HG03521 (cell line): ENCODE measurements around the gene NEUROD4.
A peak's percentile ranks its signal among the peaks of the same experiment; 100 is the strongest.

Experiments used
- ATAC-seq: cut with Tn5 transposase; IDR thresholded peaks from one replicate; pipeline ENCODE4 v1.9.1; 2021; ENCODE audit warnings: mild to moderate bottlenecking, moderate library complexity; ENCODE audit not compliant: unreplicated experiment

Gene NEUROD4

DNA sequence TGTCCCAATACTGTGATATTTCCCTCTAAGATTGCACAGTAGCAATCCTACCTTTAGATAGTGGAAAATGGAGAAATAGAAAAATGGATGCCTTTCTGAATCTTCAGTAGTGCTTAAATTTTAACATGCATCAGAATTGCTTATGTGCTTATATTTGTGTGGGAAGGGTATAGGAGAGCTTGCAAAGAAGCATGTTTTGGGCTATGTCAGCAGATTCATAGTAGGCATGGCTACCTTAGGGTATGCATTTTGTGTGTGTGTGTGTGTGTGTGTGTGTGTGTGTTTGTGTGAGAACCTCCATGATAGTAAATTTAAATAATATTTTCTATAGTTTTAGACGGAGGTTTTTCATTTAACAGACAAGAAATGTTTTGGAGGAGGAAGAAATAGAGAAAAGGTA, 38.3 kb downstream of the NEUROD4 start:
- no peak for ATAC-seq

- no peak for ATAC-seq
Measured at GRCh38 chr12:55058776-55059175, 39.0 kb downstream of the NEUROD4 start.

- peak; percentile 99 for ATAC-seq
Measured at GRCh38 chr12:55060470-55060869, 40.7 kb downstream of the NEUROD4 start.

DNA sequence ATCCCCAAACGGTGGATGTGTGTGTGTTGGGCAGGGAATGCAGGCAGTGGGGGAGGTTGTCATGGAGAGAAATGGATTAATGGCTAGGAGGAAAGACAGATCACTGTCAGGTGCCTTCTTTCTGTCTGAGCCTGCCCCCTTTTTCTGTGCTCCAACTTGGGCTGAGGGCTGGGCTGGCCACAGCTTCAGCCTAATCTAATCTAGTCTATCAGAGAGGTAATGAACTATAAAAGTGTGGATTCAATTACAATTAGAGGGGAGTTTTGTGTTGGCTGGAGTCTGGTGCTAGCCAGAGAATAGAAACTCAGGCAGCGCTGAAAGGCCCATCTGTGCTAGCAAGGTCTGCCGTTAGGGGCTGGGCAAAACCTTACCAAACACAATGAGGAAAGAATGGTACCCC, 41.2 kb downstream of the NEUROD4 start:
- ATAC-seq: no peak

- ATAC-seq: no peak
Measured at GRCh38 chr12:55063291-55063690, 43.5 kb downstream of the NEUROD4 start.

DNA sequence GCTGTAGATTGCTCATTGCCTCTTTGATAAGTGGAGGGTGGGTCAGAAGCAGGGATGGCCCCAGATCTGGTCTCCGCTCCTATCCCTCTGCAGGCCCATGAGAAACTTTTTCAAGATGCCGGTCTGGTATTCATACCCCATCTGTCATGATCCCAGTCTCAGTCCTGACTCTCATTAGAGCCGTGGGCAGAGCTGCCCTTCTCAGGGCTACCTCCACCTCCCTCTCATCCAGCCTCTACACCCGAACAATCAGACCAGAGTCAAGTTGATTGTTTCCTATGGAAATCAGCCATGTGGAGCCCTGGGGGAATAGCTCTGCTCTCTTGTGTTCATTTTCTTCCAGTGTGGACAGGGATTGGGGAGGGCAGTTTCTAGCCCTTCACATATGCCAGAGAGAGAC, 45.8 kb downstream of the NEUROD4 start:
- no peak for ATAC-seq

DNA sequence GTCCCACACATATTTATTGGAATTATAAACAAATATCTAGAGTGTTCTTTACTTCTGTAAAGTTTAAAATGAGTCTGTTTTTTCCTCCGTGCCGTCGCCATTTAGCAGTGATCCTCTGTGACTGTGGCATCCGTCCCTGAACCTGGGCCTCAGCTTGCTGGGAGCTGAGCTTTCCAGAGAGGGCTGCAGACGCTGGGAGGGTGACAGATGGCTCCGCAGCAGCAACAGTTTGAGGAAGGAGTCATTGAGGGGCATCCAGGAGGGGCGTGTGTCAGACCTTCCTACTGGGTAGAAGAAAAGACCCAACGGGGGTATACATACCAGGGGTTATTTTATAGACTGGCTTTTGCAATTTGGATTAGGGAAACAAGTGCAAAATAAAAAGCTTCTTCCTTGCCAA, 47.9 kb downstream of the NEUROD4 start:
- no peak for ATAC-seq

GRCh38 chr12:55068416-55069010, 48.7 kb downstream of the NEUROD4 start:
- peak; percentile 55 for ATAC-seq

- no peak for ATAC-seq
Measured at GRCh38 chr12:55072083-55072482, 52.3 kb downstream of the NEUROD4 start.

DNA sequence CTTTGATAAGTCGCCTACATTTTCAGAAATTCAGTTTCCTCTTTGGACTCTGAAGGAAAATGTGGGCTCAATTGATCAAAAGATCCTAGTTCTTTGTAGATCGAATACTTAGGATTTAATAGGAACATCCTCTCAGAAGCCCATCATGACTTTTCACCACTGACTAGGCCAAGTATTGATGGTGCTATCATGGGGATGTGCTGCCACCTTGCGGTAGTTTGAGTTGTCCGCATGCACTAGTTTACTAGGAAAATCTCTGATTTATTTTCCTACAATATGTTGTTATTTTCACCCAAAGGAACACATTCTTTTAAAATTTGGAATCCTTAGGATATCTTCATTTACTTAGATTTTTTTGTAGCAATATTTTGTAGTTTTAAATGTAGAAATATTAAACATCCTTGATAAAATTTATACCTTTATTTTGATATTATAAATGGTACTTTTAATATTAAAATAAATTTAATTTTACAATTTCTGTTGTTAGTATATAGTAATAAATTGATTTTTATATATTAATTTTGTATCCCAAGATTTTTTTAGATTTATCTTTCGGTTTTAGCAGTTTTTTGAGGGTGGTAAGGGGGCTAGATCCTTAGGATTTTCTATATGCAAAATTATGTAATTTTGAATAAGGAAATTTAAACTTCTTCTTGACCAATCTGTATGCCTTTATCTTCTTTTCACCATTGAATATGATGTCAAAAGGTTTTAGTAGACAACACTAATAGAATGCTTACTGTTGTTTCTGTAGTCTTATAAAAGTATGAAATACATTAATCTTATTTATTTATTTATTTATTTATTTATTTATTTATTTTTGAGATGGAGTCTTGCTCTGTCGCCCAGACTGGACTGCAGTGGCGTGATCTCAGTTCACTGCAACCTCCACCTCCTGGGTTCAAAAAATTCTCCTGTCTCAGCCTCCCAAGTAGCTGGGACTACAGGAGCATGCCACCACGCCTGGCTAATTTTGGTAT, 53.6 kb downstream of the NEUROD4 start:
- ATAC-seq: peak; percentile 59

DNA sequence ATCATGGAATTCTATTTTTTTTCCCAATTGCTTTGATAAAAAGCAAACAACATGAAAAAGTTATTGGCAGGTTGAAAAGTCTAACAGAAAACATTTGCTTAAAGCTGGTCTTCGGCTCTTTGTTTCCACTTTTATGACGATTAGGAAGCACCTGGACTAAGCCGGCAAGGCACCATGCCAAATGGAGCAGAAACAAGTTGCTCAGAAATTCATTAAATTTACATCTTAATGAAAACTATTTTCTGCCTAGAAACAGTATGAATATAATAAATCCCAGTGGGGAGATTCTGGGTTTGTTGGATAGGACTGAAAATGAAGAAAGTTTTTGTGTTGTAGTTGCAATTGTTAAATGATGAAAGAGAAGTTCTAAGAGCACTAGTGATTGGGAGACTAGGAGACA, 55.0 kb downstream of the NEUROD4 start:
- no peak for ATAC-seq
